ENCODE results near the gene KAZN. TPM values are rescaled to one million over a fixed set of nuclear protein-coding genes. Genes with fewer than 3 reads are reported as not detected.

The KAZN gene
- 1.0 and 3.4 TPM in 2 replicates for total RNA-seq (2014; rRNA removed; shearing (Covaris generic); ENCODE audit: low replicate concordance)

DNA sequence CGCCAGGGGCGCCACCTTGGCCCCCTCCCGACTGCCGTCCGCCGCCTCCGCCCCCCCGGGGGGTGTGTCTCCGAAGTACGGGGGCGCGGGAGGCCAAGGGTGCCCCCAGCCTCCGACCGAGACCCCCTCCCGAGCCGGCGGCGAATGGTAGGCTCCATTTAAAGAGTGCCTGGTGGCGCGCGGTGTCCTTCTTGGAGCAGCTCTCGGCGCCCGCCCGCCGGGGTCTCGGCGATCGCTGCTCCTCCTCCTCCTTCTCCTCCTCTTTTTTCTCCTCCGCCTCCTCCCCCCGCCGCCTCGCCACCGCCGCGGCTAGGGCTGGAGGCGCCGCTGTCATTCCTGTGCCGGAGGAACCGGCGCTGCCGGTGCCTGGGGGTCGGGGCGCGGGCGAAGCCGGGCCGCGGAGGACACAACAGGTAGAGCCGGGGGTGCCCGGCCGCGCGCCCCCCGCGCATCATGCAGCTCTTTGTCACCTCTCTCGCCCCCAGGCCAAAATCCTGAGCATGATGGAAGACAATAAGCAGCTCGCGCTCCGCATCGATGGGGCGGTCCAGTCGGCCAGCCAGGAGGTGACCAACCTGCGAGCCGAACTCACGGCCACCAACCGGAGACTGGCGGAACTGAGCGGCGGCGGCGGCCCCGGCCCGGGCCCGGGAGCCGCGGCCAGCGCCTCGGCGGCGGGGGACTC, at the start of gene KAZN:
Gene KAZN (plus strand): TSS at position 188 of the 685 bp plus-strand sequence.
- Histone ChIP-seq H3K36me3 (no peaks in the 10 kb centered on the region), H3K4me3 (peak within 1 kb of the TSS; percentile 36), H3K9me3 (no peaks in the 10 kb centered on the region), H3K27me3 (peaks cover 11% of the 10 kb centered on the region)
- peak; percentile 24 for DNase-seq

DNA sequence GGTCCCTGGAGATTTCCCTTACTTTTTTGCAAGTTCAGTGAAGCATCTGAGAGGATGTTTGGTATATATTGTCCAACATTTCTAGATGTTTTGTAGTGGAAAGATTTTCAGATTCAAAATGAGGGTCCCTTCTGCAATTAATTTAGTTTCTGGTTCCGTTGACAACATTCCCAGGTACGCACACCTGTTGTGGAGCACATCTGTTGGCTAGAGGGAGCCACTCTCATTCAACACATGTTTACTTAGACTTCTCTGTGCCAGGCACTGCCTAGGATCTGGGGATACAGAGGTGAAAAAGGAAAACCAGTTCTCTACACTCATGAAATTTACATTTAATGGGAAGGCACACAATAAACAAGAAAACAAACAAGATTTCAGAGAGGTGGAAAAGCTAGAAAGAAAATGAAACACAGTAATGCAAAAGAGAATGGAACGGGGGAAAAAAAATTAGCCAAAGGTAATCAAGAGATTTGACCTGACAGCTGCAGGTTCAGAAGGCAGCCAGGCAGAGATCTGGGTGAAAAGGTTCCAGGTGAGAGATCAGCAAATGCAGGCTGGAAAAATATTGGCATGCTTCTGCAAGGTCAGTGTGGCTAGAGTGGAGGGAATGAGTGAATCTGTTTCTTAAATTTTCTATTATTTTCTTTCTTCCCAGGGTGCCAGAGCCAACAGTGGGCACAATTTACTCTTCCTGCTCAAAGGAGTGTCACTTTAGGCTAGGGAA, 48.4 kb upstream of the KAZN start:
- Histone ChIP-seq H3K9me3 (no peaks in the 10 kb centered on the region; the same call in 1 of the 2 replicates), H3K4me3 (no peak overlapping the region), H3K27me3 (no peaks in the 10 kb centered on the region), H3K36me3 (no peaks in the 10 kb centered on the region)
- no peak for DNase-seq

DNA sequence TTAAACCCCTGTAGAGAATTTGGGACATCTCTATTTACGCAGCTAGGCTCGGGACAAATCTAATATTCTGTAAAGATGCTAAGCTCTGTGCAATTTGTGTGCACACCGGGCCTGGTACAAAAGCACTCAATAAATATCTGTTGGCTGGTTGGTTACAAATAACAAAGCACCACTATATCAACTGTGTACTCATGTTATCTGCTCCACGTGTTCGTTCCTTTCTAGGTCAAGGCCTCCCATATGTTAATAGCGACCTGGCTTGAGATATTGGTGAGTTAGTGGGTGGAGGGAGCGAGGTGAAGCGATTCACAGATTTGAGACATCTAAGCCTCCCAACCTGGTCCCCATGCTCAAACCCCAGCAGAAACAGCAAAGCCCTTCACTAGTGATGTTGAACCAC, 47.1 kb upstream of the KAZN start:
- H3K36me3 ChIP-seq = no peaks in the 10 kb centered on the region
- no peaks in the 10 kb centered on the region for H3K27me3 ChIP-seq
- no peak for DNase-seq
- H3K9me3 ChIP-seq = no peaks in the 10 kb centered on the region
- H3K4me3 ChIP-seq = no peak overlapping the region

DNA sequence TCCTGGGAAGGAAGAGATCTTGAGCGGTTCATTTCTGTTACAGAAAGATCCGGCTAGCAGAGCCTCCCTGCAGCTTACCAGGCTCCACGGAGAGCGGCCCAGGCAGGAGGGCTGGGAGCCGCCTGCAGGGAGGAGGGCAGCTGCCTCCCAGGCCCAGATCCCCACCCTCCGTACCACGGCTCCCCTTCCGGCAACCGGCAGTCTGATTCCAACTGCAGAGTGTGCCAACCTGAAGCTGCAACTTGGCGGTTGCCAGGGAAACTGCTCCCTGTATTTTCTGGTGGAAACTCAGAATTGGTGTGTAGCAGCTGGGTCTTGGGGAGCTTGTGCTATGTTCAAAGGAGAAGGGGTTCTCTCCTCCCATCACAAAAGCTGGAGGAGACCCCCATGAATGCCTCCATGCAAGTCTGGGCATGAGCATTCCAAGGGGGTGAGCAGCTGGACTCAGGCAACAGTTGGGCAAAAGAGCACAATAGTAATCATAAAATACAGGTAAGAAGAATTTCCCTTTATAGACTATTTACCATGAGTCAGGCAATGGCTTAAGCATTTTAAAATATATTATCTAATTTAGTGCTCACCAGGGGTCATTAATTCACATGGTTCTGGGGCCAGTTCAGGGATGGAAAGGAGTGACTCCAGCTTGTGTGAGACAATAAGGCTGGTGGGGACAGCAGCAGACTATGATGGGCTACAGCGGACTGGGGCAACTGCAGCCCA, 46.1 kb upstream of the KAZN start:
- Histone ChIP-seq H3K9me3 (no peaks in the 10 kb centered on the region), H3K36me3 (no peaks in the 10 kb centered on the region), H3K4me3 (no peak overlapping the region), H3K27me3 (no peaks in the 10 kb centered on the region)
- no peak for DNase-seq

DNA sequence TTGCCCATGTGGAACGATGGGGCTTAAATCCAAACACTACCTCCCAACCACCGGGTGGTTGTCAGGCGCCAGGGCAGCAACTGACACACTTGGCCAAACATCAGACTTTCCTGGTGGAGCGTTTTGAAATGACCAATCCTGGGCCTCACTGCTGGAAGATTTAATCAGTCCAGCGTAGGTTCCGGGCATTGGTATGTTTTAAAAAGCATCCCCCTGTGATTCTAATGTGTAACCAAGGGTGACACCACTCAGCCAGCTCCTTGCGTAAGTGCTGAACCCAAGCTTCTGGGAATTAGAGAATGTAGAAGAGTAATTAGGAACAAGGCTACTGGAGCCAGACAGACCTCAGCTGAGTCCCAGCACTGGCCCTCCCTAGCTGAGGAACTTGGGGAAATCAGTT, 44.8 kb upstream of the KAZN start:
- H3K36me3 ChIP-seq = no peaks in the 10 kb centered on the region
- DNase-seq = no peak
- no peaks in the 10 kb centered on the region for H3K27me3 ChIP-seq
- H3K4me3 ChIP-seq = no peak overlapping the region
- H3K9me3 ChIP-seq = no peaks in the 10 kb centered on the region

DNA sequence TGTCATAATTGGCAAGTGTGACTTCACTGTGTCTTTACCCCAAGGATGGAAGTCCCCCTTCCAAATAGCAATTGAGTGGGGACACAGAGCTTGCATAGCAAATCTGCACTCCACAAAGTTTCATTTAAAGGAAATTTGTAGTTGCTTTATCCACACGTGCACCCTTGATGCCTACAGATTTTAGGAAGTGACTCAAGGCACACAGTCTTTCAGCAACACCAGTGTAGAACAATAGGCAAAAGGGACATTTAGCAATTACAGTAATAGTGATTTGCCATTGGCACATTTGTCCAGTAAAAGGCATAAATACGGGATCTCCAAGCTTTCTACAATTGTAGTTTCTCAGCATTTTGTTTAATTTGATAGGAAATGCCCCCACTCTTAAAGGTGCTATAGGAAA, 43.4 kb upstream of the KAZN start:
- H3K9me3 ChIP-seq = no peaks in the 10 kb centered on the region
- no peak overlapping the region for H3K4me3 ChIP-seq
- no peak for DNase-seq

DNA sequence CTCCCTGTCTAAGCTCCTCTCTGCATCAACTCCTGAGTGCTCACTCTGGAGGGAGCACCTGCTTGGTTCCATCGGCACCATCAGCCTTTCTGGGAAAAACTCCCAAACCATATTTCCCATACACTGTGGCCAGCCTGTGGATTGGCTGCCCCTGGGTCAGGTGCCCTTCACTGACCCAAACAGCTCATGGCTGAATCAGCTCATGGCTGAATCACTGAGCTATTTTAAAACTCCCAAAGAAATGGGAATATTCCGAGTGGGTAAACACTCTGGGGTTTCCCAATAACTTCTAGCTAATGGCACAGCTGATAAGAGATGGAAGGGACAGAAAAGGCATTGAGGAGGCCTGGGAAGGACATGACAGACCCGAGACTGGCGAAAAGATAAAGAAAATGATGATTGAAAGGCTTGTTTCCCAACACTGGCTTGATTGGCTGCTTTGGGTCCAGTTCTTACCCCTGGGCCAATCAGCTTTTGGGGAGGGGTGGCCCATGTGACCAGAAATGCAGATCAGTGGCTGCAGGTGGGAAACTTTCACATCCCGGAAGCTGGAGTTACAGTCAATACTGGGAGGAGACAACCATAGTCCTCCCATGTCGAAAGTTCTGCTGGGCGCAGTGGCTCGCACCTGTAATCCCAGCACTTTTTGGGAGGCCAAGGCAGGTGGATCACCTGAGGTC, 37.3 kb upstream of the KAZN start:
- Histone ChIP-seq H3K4me3 (no peak overlapping the region), H3K9me3 (peaks cover under 1% of the 10 kb centered on the region; the same call in 1 of the 2 replicates), H3K36me3 (no peaks in the 10 kb centered on the region), H3K27me3 (no peaks in the 10 kb centered on the region)
- peak; percentile 39 for DNase-seq

More for the DNA sequence above, 43.4 kb upstream of the KAZN start:
- Histone ChIP-seq H3K27me3 (no peaks in the 10 kb centered on the region), H3K36me3 (no peaks in the 10 kb centered on the region)

DNA sequence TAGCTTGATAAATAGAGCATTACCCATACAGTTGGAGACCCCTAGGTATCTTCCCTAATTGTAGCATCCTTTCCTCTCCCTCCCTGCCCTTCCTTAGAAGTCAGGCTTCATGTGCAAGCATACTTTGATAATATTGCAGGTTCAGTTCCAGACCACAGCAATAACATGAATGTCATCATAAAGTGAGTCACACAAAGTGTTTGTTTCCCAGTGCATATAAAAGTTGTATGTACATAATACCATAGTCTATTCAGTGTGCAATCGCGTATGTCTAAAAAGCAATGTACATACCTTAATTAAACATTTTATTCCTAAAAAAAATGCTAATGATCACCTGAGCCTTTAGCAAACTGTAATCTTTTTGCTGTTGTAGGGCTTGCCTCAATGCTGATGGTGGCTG, 33.4 kb upstream of the KAZN start:
- Histone ChIP-seq H3K9me3 (peaks cover 7% of the 10 kb centered on the region), H3K4me3 (no peak overlapping the region), H3K27me3 (no peaks in the 10 kb centered on the region), H3K36me3 (no peaks in the 10 kb centered on the region)
- no peak for DNase-seq

DNA sequence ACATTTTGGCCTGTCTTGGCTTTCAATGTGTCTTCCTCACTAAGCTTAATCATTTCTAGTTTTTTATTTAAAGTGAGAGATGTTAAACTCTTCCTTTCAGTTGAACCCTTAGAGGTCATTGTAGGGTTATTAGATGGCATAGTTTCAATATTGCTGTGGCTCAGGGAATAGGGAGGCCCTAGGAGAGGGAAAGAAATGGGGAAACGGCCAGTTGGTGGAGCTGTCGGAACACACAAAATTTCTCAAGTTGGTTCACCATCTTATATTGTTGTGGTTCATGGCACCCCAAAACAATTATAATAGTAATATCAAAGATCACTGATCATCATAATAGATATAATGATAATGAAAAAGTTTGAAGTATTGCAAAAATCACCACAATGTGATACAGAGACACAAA, 31.4 kb upstream of the KAZN start:
- DNase-seq = no peak

DNA sequence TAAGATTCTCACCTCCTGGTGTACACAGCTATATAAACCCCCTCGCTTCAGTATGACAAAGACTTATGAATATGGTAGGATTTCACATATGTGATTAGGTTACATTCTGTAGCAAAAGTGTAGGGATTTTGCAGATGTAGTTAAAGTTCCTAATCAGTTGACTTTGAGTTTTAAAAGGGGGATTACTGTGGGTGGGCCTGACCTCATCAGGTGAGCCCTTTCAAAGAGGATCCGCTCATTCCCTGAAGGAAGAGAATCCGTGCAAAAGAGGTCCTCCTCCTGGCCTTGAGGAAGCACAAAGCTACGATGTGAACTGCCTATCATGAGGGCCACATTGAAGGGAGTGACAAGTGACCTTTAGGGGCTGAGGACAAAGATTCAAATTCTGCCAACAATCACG, 30.6 kb upstream of the KAZN start:
- Histone ChIP-seq H3K27me3 (no peaks in the 10 kb centered on the region), H3K4me3 (no peak overlapping the region), H3K36me3 (no peaks in the 10 kb centered on the region), H3K9me3 (peaks cover 7% of the 10 kb centered on the region)
- DNase-seq = no peak

More for the DNA sequence above, 31.4 kb upstream of the KAZN start:
- H3K9me3 ChIP-seq = peaks cover 7% of the 10 kb centered on the region
- H3K27me3 ChIP-seq = no peaks in the 10 kb centered on the region
- H3K4me3 ChIP-seq = no peak overlapping the region
- H3K36me3 ChIP-seq = no peaks in the 10 kb centered on the region

DNA sequence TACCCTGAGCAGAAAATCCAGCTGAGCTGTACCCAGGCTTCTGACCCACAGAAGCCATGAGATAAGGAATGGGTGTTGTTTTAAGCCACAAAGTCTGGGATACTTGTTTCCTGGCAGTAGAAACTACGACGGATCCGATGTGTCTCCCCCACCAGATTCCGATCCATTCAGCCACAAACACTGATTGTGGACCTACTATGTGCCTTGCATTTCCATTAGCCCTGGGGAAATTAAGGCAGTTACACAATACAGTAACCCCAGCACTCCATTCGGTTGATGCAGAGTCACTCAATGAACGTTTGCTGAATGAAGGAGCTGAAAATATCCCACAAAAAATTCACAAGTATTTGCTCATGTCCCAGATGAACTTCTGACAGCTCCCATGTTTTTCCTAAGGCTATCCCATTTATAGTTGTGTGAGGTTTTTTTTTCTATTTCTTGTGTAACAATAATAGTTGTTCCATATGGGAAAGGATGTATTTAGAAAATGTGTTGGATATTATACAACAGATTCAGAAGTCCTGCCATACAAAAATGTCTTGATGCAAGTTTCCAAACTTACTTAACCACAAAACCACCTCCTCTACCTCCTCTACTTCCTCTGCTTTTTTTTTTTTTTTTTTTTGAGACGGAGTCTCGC, 29.6 kb upstream of the KAZN start:
- no peak for DNase-seq
- no peaks in the 10 kb centered on the region for H3K36me3 ChIP-seq
- peaks cover 7% of the 10 kb centered on the region for H3K9me3 ChIP-seq
- no peak overlapping the region for H3K4me3 ChIP-seq
- H3K27me3 ChIP-seq = no peaks in the 10 kb centered on the region

DNA sequence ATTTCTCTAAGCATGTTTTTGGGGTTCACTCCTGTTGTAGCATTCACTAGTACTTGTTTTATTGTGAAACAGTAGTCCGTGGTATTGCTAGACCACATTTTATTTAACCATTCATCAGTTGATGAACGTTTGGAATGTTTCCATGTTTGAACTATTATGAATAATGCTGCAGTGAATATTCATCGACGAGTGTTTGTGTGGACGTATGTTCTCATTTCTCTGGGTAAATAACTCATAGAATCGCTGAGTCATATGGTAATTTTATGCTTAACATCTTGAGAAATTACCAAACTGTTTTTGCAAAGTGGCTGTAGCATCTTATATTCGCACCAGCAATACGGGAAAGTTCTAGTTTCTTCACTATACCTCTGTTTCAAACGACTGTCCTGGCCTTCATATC, 28.0 kb upstream of the KAZN start:
- H3K9me3 ChIP-seq = peaks cover 7% of the 10 kb centered on the region
- DNase-seq = no peak
- H3K27me3 ChIP-seq = no peaks in the 10 kb centered on the region
- no peak overlapping the region for H3K4me3 ChIP-seq
- H3K36me3 ChIP-seq = no peaks in the 10 kb centered on the region

DNA sequence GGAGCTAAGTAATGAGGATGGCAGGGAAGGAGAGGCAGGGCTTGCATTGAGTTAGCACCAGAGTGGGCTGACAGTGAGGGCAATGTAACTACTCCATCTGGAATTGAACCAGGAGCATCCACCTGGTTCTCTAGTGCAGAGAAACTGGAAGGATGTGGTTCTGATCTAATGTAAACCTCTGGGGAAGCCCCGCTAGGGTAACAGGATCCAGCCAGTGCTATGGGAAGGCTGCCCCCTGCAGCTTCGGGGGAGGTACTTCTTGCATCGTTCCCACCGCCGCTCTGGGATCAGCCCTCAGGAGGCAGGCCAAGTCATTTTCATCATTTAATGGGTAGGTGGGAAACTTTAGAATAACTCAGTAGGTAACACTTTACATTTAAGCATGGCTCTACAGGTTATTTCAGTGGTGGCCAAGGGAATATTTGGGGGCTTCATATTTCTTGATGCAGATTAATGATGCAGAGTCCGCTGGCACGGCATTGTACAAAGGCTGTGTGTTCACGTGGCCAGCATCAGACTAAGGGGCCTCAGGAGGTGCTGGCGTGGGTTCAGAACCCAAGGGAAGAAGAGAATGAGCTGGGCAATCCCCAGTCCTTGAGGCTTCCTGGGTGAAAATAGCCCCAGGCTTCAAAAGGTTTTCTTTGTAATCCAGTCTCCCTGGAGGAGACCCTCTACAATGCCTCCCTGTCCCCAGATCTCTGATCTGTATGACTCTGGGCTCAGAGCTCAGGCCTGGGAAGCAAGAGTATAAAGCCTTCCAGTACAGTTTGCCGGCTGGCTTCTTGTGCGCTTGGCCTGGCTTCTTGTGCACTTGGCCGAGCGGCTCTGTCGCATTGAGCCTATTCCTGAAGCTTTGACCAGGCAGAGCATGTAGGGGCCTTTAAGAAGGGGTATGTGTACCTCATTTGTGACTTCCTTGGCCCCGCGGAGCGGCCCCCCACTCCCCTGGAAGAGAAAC, 26.4 kb upstream of the KAZN start:
- Histone ChIP-seq H3K27me3 (no peaks in the 10 kb centered on the region), H3K9me3 (peaks cover 6% of the 10 kb centered on the region; the same call in 1 of the 2 replicates), H3K36me3 (no peaks in the 10 kb centered on the region), H3K4me3 (no peak overlapping the region)
- no peak for DNase-seq

DNA sequence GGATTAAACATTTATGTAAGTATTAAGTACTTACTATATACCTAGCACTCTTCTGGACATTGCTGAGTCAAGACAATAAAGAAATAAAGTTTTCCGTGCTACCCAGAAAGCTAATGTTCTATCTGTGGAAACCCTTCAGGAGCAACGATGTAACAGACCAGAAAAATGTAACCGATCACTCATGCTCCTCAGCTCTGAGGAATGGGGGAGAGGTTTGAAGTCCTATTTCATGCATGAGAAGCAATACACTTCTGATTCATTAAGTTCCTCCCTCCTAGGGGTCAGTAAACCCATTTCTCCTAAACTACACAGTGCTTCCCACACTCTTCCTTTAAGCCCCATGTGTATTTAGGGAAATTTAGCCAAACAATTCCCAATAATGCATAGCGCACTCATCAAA, 25.6 kb upstream of the KAZN start:
- H3K4me3 ChIP-seq = no peak overlapping the region
- H3K27me3 ChIP-seq = no peaks in the 10 kb centered on the region
- no peak for DNase-seq
- H3K36me3 ChIP-seq = no peaks in the 10 kb centered on the region
- H3K9me3 ChIP-seq = 0 out of 2 replicates have a peak, but pooled peaks cover 2% of the 10 kb centered on the region

DNA sequence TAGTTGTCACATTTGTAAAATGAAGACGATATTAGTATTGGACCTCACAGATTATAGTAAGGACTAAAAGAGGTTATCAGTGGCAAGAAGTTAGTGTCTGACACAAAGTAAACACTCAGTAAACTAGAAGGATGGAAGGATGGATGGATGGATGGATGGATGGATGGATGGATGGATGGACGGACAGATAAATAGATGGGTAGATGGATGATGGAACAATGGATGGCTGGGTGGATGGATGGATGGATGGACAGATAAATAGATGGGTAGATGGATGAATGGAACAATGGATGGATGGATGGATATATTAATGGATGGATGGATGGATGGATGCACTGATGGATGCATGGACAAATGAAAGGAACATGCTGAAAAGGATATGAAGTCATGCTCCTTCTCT, 22.3 kb upstream of the KAZN start:
- Histone ChIP-seq H3K27me3 (no peaks in the 10 kb centered on the region), H3K36me3 (no peaks in the 10 kb centered on the region), H3K4me3 (no peak overlapping the region), H3K9me3 (0 out of 2 replicates have a peak, but pooled peaks cover 2% of the 10 kb centered on the region)
- no peak for DNase-seq
